ENCODE measurements around the gene WDR19.
"Not testable (repeated sequence)": the region's sequence is repeated elsewhere in the genome, so short reads cannot be mapped to it uniquely, and the experiment has no call there.

The WDR19 gene

DNA sequence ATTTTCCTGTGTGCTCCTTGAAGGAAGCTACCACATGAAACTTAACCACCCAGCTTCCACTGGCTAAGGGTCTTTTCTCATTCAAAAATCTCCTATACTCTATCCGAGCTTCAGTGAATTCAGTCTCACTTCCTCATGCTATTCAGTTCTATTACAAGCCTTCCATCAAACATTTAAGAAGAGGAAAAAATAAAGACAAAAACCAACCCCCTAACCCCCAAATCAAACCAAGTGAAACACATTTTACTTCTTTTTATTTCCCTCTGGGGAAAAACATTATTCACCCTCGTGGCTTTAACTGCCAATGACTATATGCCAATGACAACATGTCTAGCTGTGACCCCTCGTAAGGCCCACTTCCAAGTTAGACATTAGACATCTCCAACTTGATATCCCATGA lies 16.2 kb upstream of the WDR19 start:
- no peak for DNase-seq (ENCODE audit: extremely low read depth, low read depth)
- TF ChIP-seq, protein P1, sequence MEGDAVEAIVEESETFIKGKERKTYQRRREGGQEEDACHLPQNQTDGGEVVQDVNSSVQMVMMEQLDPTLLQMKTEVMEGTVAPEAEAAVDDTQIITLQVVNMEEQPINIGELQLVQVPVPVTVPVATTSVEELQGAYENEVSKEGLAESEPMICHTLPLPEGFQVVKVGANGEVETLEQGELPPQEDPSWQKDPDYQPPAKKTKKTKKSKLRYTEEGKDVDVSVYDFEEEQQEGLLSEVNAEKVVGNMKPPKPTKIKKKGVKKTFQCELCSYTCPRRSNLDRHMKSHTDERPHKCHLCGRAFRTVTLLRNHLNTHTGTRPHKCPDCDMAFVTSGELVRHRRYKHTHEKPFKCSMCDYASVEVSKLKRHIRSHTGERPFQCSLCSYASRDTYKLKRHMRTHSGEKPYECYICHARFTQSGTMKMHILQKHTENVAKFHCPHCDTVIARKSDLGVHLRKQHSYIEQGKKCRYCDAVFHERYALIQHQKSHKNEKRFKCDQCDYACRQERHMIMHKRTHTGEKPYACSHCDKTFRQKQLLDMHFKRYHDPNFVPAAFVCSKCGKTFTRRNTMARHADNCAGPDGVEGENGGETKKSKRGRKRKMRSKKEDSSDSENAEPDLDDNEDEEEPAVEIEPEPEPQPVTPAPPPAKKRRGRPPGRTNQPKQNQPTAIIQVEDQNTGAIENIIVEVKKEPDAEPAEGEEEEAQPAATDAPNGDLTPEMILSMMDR (IDR thresholded peaks at IDR 0.05; ENCODE audit: low read depth, low read length) = no peak

DNA sequence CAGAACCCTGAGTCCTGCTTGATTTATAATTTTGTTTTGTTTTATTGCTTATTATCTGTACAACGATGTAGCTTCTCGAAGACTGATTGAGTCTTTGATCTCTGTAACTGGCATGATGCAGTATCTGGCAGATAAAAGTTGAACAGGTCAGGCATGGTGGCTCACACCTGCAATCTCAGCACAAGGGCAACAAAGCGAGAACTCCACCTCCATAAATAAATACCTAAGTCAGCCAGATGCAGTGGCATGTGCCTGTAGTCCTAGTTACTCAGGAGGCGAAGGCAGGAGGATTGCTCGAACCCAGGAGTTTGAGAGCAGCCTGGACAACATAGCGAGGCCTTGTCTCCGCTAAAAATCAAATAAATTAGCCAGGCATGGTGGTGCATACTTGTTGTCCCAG lies 15.7 kb upstream of the WDR19 start:
- no peak for DNase-seq (ENCODE audit: extremely low read depth, low read depth)
- TF ChIP-seq, protein P1 (IDR thresholded peaks at IDR 0.05; ENCODE audit: low read depth, low read length) = no peak

DNA sequence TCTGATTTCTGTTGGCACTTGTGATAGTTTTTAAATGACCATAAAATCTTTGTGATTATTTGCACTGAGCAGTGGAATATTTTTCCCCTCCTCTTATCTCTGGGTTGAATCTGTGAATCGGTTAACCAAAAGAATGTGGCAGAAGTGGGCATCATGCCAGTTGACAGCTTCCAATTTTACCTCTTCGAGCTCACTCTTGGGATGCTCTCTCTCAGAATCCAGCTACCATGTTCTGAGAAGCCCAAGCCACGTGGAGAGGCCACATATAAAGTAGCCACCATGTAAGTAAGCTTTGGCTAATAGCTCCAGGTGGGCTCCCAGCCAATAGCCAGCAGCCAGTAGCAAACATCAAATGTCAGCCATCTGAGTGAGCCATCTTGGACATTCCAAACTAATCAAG lies 12.9 kb upstream of the WDR19 start:
- TF ChIP-seq, protein P1 (IDR thresholded peaks at IDR 0.05; ENCODE audit: low read depth, low read length) = no peak
- DNase-seq (ENCODE audit: extremely low read depth, low read depth) = no peak

DNA sequence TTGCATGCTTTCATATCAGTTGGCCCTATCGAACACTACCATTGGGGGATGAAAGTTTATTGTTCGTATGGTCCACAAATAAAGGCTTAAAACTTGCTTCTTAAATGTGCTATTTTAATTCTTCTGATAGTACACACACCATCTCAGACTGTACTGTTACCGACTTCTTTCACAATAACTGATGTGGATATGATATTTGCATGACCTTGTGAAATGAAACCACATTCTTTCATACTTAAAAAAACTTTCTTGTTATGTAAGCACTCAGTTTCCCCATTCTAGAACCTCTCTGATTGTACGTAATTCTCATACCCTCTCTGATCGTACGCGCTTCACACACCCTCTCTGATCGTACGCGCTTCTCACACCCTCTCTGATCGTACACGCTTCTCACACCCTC lies 12.0 kb upstream of the WDR19 start:
- DNase-seq (ENCODE audit: extremely low read depth, low read depth) = no peak
- TF ChIP-seq, protein P1 (IDR thresholded peaks at IDR 0.05; ENCODE audit: low read depth, low read length) = no peak

DNA sequence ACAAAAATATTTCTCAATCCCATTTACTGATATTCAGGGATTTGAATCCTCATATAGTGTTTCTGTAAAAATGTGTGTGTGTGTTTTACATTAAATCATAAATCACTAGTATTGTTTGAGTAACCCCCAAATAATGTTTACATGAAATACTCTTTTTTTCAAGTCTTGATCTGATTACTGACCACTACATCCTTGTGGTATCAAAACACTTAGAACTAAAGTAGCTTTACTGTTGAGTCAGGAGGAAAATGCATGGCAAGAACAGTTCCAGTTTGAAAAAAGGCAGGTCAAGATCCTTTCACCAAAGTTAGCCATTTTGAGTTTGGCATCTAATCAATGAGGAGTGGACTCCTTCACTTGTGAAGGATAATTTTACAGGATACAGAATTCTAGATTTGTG lies 3.6 kb upstream of the WDR19 start:
- no peak for DNase-seq (ENCODE audit: extremely low read depth, low read depth)
- TF ChIP-seq, protein P1 (IDR thresholded peaks at IDR 0.05; ENCODE audit: low read depth, low read length) = no peak

DNA sequence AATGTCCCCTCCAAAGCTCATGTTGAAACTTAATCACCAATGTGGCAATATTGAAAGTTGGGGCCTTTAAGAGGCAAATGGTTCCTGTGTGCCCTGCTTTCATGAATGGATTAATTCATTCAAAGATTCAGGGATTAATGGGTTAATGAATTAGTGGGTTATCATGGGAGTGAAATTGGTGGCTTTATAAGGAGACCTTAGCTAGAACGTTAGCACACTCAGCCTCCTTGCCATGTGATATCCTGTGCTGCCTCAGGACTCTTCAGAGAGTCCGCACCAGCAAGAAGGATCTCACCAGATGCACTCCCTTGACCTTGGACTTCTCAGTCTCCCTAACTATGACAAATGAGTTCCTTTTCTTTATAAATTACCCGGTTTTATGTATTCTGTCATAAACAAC lies 2.6 kb upstream of the WDR19 start:
- DNase-seq (ENCODE audit: extremely low read depth, low read depth) = no peak
- TF ChIP-seq, protein P1 (IDR thresholded peaks at IDR 0.05; ENCODE audit: low read depth, low read length) = no peak

DNA sequence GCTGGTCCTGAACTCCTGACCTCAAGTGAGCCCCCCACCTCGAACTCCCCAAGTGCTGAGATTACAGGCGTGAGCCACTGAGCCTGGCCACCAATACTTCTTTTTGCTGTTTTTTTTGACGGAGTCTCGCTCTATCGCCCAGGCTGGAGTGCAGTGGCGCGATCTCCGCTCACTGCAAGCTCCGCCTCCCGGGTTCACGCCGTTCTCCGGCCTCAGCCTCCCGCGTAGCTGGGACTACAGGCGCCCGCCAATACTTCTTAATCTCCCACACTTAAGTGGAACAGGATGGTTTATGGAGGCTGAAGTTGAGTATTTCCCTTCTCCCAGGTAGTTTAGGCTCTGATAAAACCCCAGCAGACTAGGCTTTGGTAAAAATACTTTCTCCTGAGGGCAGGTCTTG lies 1.7 kb upstream of the WDR19 start:
- not testable (repeated sequence) for DNase-seq (ENCODE audit: extremely low read depth, low read depth)

DNA sequence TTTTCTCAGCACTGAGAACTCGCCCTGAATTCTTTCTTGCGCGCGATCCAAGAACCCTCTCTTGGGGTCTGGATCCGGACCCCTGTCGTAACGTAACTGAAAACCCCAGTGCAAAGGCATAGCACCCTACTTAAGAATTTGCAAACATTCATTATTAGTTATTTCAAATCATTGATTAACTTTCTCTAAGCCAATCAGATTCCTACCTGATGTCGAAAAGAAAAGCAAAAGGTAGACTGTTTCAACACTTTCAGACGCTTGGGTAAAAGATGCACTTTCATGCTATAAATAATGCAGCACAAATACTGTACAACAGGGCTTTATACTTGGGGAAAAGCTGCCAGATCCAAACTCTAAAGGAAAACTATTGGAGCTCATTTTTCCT lies 817 bp upstream of the WDR19 start:
- TF ChIP-seq, protein P1 (IDR thresholded peaks at IDR 0.05; ENCODE audit: low read depth, low read length) = no peak
- DNase-seq (ENCODE audit: extremely low read depth, low read depth) = no peak

Data from AG09319 (cell line).